A673 (cell line): ENCODE results near the gene RNF167. TPM values are rescaled to one million over a fixed set of nuclear protein-coding genes. Genes with fewer than 3 reads are reported as not detected.
"Not testable (repeated sequence)": the region's sequence is repeated elsewhere in the genome, so short reads cannot be mapped to it uniquely, and the experiment has no call there.

Experiments
- BruUV-seq: library from RNA; stranded (reverse); fragments of 400-500 nt; replicated peaks from 2 replicates; lab custom pipeline; 2021; lab: Mats Ljungman, UMichigan
- CTCF ChIA-PET: fragments of 300-600 bp; sonication (Branson Sonifier 250); formaldehyde crosslinking; loops from one replicate; lab custom pipeline; 2022; ENCODE audit warnings: antibody characterized with exemption; lab: Charles Lee
- POLR2A ChIA-PET: fragments of 300-600 bp; sonication (Branson Sonifier 250); formaldehyde crosslinking; loops from one replicate; lab custom pipeline; 2022; ENCODE audit warnings: antibody characterized with exemption; ENCODE audit not compliant: low non-redundant PET; lab: Charles Lee
- DNase-seq: peaks from one replicate; pipeline ENCODE4 v3.0.0-alpha.2; 2015; ENCODE audit warnings: low spot score
- H3K27ac ChIP-seq: fragments of 200-600 bp; sonication (generic); 2 replicates; pipeline ENCODE4 v1.5.1; 2016; ENCODE audit warnings: mixed run types, low read depth, mild to moderate bottlenecking, mixed read lengths, antibody characterized with exemption, low read length; ENCODE audit not compliant: poor library complexity, severe bottlenecking
- H3K27me3 ChIP-seq: fragments of 200-600 bp; sonication (generic); replicated peaks from 2 replicates; pipeline ENCODE4 v1.6.1; 2017; ENCODE audit warnings: mixed run types, low read depth, mild to moderate bottlenecking, mixed read lengths, antibody characterized with exemption, low read length; ENCODE audit not compliant: insufficient read depth, poor library complexity
- H3K36me3 ChIP-seq: fragments of 200-600 bp; sonication (generic); 2 replicates; pipeline ENCODE4 v1.6.1; 2016; ENCODE audit warnings: mixed run types, mild to moderate bottlenecking, mixed read lengths, antibody characterized with exemption, low read length; ENCODE audit not compliant: insufficient read depth, poor library complexity, severe bottlenecking
- H3K4me1 ChIP-seq: fragments of 200-600 bp; sonication (generic); 2 replicates; pipeline ENCODE4 v1.6.1; 2017; ENCODE audit warnings: mixed run types, mild to moderate bottlenecking, mixed read lengths, antibody characterized with exemption, low read length; ENCODE audit not compliant: insufficient read depth, poor library complexity, severe bottlenecking
- H3K4me3 ChIP-seq: fragments of 200-600 bp; sonication (generic); 2 replicates; pipeline ENCODE4 v1.5.1; 2016; ENCODE audit warnings: low read depth, mixed run types, mild to moderate bottlenecking, mixed read lengths, low read length; ENCODE audit not compliant: poor library complexity, severe bottlenecking
- H3K9me3 ChIP-seq: fragments of 200-600 bp; sonication (generic); 2 replicates; pipeline ENCODE4 v1.6.1; 2016; ENCODE audit warnings: mixed run types, low read depth, mild to moderate bottlenecking, mixed read lengths, antibody characterized with exemption, low read length; ENCODE audit not compliant: poor library complexity, severe bottlenecking
- EZH2 ChIP-seq: fragments of 200-600 bp; sonication (generic); IDR thresholded peaks from 2 replicates; pipeline ENCODE4 v1.6.1; 2017; ENCODE audit warnings: borderline replicate concordance, low read depth, mild to moderate bottlenecking, mixed read lengths, antibody characterized with exemption, low read length; ENCODE audit not compliant: poor library complexity, severe bottlenecking
- intact Hi-C: fragments of 100-400 bp; cut with micrococcal nuclease; formaldehyde crosslinking; loops from one replicate; pipeline ENCODE4 v1.10.0; 2022; ENCODE audit not compliant: unreplicated experiment
- total RNA-seq: library from RNA; stranded (reverse); gene quantifications from 2 replicates; pipeline ENCODE4 v1.2.3, GENCODE V29; 2021
- TF ChIP-seq, protein P1 (sequence below): fragments of 300-800, 200-600 bp; sonication (generic); conservative IDR thresholded peaks from 2 replicates; pipeline ENCODE4 v1.5.1; 2017; ENCODE audit warnings: low read depth, mild to moderate bottlenecking, antibody characterized with exemption, low read length, moderate library complexity, mixed read lengths

RNF167 gene
- total RNA-seq, 1 experiment from 2014 or later = 77.3 TPM

DNA sequence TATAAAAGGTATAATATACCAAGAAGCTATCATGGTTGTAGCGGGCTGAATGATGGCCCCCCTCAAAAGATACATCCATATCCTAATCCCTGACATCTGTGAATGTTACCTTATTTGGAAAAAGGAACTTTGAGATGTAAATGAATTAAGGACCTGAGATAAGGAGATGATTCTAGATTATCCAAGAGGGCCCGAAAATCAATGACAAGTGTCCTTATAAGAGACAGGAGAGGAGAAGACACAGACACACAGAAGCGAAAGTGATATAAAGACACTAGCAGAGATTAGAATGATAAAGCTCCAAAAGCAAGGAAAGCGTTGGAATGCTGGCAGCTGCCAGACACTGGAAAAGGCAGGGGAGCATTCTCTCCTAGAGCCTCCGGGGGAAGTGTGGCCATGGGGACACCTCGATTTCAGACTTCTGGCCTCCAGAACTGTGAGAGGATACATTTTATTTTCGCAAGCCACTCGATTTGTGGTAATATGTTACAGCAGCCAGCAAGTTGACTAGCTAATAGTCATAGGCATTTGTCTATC, 20.5 kb upstream of the RNF167 start:
- Histone ChIP-seq H3K27me3 (no peaks in the 10 kb centered on the region), H3K4me3 (no peak overlapping the region), H3K4me1 (no peaks in the 10 kb centered on the region), H3K9me3 (no peaks in the 10 kb centered on the region), H3K36me3 (no peaks in the 10 kb centered on the region), H3K27ac (no peak overlapping the region)
- CTCF ChIA-PET = no interaction called here
- TF ChIP-seq EZH2 = no peak
- TF ChIP-seq, protein P1, sequence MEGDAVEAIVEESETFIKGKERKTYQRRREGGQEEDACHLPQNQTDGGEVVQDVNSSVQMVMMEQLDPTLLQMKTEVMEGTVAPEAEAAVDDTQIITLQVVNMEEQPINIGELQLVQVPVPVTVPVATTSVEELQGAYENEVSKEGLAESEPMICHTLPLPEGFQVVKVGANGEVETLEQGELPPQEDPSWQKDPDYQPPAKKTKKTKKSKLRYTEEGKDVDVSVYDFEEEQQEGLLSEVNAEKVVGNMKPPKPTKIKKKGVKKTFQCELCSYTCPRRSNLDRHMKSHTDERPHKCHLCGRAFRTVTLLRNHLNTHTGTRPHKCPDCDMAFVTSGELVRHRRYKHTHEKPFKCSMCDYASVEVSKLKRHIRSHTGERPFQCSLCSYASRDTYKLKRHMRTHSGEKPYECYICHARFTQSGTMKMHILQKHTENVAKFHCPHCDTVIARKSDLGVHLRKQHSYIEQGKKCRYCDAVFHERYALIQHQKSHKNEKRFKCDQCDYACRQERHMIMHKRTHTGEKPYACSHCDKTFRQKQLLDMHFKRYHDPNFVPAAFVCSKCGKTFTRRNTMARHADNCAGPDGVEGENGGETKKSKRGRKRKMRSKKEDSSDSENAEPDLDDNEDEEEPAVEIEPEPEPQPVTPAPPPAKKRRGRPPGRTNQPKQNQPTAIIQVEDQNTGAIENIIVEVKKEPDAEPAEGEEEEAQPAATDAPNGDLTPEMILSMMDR = no peak
- no peak for DNase-seq
- intact Hi-C loops = no loop called here
- no TSS peak for BruUV-seq
- POLR2A ChIA-PET = no interaction called here

DNA sequence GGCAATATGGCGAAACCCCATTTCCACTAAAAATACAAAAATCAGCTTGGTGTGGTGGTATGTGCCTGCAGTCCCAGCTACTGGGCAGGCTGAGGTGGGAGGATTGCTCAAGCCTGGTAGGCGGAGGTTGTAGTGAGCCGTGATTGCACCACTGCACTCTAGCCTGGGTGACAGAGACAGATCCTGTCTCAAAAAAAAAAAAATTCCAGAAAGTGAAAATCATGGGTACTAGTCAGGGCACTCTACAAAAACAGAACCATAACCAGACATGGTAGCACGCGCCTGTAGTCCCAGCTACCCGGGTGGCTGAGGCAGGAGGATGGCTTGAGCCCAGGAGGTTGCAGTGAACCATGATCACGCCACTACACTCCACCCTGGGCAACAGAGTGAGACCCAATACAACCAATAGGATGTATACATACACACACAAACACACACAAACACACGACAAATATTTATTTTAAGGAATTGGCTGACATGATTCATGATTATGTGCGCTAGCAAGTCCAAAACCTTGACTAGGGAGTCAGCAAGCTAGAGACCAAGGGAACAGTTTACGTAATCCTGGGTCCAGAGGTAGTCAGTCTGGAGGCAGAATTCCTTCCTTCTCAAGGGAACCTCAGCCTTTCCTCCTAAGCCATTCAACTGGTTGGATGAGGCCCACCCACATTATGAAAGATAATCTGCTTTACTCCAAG, 19.6 kb upstream of the RNF167 start:
- H3K4me3 ChIP-seq = no peak overlapping the region
- no peaks in the 10 kb centered on the region for H3K9me3 ChIP-seq
- no peaks in the 10 kb centered on the region for H3K36me3 ChIP-seq
- intact Hi-C loops = no loop called here
- H3K4me1 ChIP-seq = no peaks in the 10 kb centered on the region
- TF ChIP-seq EZH2 = no peak
- TF ChIP-seq, protein P1 = no peak
- no peak overlapping the region for H3K27ac ChIP-seq
- DNase-seq = no peak
- ChIA-PET POLR2A (no interaction called here), CTCF (no interaction called here)
- no peaks in the 10 kb centered on the region for H3K27me3 ChIP-seq
- no TSS peak for BruUV-seq

DNA sequence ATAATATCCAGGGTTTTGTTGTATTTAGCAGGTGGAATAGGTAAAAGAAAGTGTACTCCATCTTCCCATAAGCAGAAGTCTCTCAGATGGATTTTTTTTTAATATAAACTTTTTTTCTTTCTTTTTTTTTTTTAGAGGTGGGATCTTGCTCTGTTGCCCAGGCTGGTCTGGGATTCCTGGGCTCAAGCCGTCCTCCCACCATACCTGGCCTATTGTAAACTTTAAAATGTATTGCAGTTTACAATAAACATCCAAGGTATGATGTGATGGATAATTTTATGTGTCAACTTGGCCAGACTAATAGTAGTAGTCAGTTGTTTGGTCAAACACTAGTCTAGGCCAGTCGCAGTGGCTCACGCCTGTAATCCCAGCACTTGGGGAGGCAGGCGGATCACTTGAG, 18.7 kb upstream of the RNF167 start:
- intact Hi-C loops = no loop called here
- H3K36me3 ChIP-seq = no peaks in the 10 kb centered on the region
- no TSS peak for BruUV-seq
- no peak overlapping the region for H3K27ac ChIP-seq
- no peaks in the 10 kb centered on the region for H3K4me1 ChIP-seq
- POLR2A ChIA-PET = no interaction called here
- no peak overlapping the region for H3K4me3 ChIP-seq
- no peak for DNase-seq
- no peaks in the 10 kb centered on the region for H3K9me3 ChIP-seq
- no peaks in the 10 kb centered on the region for H3K27me3 ChIP-seq
- TF ChIP-seq EZH2 = no peak
- TF ChIP-seq, protein P1 = no peak
- CTCF ChIA-PET = no interaction called here

DNA sequence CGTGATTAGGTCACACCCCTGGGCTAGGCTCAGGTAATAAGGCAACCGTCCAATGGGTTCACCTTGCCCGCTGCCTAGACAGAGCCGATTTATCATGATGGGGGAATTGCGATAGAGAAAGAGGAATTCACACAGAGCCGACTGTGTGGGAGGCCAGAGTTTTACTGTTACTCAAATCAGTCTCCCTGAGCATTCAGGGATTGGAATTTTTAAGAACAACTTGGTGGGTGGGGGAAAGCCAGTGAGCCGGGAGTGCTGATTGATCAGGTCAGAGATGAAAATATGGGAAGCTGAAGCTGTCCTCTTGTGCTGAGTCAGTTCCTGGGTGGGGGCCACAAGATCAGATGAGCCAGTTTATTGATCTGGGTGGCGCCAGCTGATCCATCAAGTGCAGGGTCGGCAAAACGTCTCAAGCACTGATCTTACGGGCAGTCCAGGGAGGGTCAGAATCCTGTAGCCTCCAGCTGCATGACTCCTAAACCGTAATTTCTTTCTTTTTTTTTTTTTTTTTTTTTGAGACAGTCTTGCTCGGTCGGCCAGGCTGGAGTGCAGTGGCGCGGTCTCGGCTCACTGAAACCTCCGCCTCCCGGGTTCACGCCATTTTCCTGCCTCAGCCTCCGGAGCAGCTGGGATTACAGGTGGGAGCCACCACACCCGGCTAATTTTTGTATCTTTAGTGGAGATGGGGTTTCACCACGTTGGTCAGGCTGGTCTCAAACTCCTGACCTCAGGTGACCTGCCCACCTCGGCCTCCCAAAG, 13.3 kb upstream of the RNF167 start:
- intact Hi-C loops, H3K27ac ChIP-seq, BruUV-seq, CTCF ChIA-PET, H3K27me3 ChIP-seq, H3K4me3 ChIP-seq, H3K9me3 ChIP-seq, H3K36me3 ChIP-seq, H3K4me1 ChIP-seq, DNase-seq: not testable (repeated sequence)
- POLR2A ChIA-PET = interaction anchor here (0.7 kb wide), 1 partner anchor 18 kb away, joined by 4 read pairs; no protein-coding TSS in a partner anchor
